H1 (cell line): Measurements from ENCODE around the gene XPNPEP1.

Experiments used
- FOSL1 ChIP-seq: IDR thresholded peaks from 2 replicates; pipeline ENCODE4 v1.6.1; 2011; ENCODE audit warnings: mild to moderate bottlenecking, low read depth, low read length, moderate library complexity; ENCODE audit not compliant: insufficient read depth
- ZNF274 ChIP-seq: IDR thresholded peaks from 2 replicates; pipeline ENCODE4 v1.7.0; 2012; ENCODE audit warnings: low read length, borderline replicate concordance; ENCODE audit errors: extremely low read depth

DNA sequence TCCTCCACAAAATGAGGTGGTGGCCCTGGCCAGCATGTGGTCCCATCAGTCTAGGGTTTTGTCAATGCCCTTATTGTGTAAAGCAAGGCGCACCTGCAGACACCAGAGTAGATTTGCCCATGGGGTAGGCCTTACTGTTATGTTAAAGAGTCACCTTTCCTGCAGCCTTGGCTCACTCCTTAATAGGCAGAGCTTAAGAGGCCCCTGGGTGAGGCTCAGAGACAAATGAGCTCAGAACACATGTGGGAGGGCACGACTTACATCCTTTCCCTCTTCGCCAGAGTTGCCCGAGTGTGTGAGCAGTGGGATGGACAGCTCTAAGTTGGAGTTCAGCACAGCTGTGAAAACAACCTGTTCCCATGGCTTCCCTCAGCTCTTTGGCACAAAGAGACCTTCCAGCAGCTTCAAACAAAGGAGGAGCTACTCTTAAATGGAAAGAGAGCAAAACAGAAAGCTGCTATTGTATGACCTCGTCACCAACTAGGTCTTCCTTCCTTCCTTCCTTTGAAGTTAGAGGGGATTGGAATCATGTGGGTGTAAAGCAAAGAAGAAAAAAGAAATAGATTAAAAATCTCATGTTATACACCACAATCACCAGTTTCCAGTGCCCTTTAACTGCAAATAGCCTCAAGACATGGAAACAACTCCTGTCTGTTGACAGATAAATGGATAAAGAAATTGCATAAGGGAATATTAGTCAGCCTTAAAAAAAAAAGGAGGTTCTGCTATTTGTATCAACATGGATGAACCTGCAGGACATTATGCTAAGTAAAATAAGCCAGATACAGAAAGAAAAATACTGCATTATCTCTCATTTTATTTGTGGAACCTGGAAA lies 11.9 kb upstream of the XPNPEP1 start:
- no peak for TF ChIP-seq FOSL1
- TF ChIP-seq ZNF274: no peak
